ENCODE measurements around the gene SERPINA5.

- no peak for TF ChIP-seq CTCF (conservative IDR thresholded peaks at IDR 0.05 in 1 of 2, IDR thresholded peaks at IDR 0.05 in 1 of 2; ENCODE audit: low read depth in 1 of 2, low read length in 2 of 2)
- TF ChIP-seq EZH2 (IDR thresholded peaks at IDR 0.05; ENCODE audit: low read length, missing control alignments): no peak
Measured at GRCh38 chr14:94539181-94539580, 42.0 kb upstream of the SERPINA5 start.

Data from fibroblast of lung (primary cell).